ENCODE measurements around the gene SLC8A3. TPM values are rescaled to one million over a fixed set of nuclear protein-coding genes. Genes with fewer than 3 reads are reported as not detected.

Gene SLC8A3
- total RNA-seq, 2 donors from 2014 or later = 0.40 TPM

DNA sequence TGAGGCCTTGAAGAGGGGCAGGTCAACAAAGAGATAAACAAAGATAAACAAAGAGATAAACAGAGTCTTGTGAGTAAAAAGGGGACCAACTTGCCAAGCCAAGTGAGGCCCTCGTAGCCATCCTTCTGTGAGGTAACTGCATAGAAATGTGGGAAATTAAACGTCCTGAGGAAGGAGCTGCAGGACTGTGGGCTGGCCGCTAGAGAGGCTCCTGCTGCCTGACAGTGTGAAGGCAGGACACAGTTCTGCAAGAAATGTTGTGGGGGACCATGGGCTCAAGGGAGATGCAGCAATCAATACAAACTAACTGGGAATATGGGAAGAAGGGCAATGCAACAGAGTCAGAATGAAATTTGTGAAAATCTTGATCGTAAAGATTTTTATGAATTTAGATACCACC, 91.9 kb downstream of the SLC8A3 start:
- Histone ChIP-seq H3K9ac (ENCODE audit: low read depth in 2 of 2, low read length in 2 of 2) (no peak overlapping the region), H3K4me3 (no peak overlapping the region), H3K9me3 (no peaks in the 10 kb centered on the region), H3K27ac (no peak overlapping the region), H3K36me3 (no peaks in the 10 kb centered on the region), H3K4me1 (no peaks in the 10 kb centered on the region), H3K27me3 (no peaks in the 10 kb centered on the region)
- intact Hi-C loops (cut with DNase I) = no loop called here
- TF ChIP-seq, protein P1, sequence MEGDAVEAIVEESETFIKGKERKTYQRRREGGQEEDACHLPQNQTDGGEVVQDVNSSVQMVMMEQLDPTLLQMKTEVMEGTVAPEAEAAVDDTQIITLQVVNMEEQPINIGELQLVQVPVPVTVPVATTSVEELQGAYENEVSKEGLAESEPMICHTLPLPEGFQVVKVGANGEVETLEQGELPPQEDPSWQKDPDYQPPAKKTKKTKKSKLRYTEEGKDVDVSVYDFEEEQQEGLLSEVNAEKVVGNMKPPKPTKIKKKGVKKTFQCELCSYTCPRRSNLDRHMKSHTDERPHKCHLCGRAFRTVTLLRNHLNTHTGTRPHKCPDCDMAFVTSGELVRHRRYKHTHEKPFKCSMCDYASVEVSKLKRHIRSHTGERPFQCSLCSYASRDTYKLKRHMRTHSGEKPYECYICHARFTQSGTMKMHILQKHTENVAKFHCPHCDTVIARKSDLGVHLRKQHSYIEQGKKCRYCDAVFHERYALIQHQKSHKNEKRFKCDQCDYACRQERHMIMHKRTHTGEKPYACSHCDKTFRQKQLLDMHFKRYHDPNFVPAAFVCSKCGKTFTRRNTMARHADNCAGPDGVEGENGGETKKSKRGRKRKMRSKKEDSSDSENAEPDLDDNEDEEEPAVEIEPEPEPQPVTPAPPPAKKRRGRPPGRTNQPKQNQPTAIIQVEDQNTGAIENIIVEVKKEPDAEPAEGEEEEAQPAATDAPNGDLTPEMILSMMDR (IDR thresholded peaks at IDR 0.05) = no peak
- DNase-seq = no peak

DNA sequence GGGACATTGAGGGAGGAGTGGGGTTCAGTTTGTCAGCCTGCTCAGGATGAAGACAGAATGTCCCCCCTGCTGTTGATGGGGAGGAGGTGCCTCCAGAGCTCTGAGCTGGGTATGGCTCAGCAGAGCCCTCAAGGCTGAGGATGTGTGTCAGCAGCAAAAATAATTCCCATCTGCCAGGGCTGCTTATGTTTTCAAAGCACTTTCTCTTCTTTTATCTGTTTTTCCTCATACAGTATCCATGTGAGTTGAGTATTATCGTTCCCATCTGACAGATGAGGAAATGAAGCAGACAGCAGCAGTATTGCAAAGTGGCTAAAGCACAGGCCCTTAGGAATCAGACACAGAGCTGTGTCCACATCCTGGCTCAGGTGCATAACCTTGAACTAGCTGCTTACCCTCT, 94.1 kb downstream of the SLC8A3 start:
- H3K9me3 ChIP-seq = no peaks in the 10 kb centered on the region
- TF ChIP-seq, protein P1 (IDR thresholded peaks at IDR 0.05) = no peak
- no peaks in the 10 kb centered on the region for H3K36me3 ChIP-seq
- H3K27me3 ChIP-seq = no peaks in the 10 kb centered on the region
- H3K27ac ChIP-seq = no peak overlapping the region
- H3K9ac ChIP-seq (ENCODE audit: low read depth in 2 of 2, low read length in 2 of 2) = no peak overlapping the region
- intact Hi-C loops (cut with DNase I) = no loop called here
- no peak for DNase-seq
- no peaks in the 10 kb centered on the region for H3K4me1 ChIP-seq
- H3K4me3 ChIP-seq = no peak overlapping the region

DNA sequence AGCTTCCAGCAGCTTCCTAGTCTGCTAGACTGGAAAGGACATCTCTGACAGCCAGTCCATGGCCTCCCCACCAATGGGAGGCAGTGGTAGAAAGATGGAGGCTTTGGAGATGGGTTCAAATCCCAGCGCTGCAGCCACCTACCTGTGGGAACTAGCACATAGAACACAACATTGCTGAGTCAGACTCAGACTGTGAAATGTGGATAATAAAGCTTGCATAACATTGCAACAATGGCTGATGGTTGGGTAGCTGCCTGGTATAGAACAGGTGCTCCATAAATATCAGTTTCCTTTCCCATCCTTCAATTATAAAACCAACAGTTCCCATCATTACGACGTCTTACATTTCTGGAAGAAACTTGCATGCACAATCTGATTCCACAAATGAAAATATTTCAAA, 94.6 kb downstream of the SLC8A3 start:
- Histone ChIP-seq H3K27ac (no peak overlapping the region), H3K9ac (ENCODE audit: low read depth in 2 of 2, low read length in 2 of 2) (no peak overlapping the region), H3K4me1 (no peaks in the 10 kb centered on the region), H3K36me3 (no peaks in the 10 kb centered on the region), H3K27me3 (no peaks in the 10 kb centered on the region), H3K9me3 (no peaks in the 10 kb centered on the region), H3K4me3 (no peak overlapping the region)
- TF ChIP-seq, protein P1 (IDR thresholded peaks at IDR 0.05) = no peak
- intact Hi-C loops (cut with DNase I) = no loop called here
- DNase-seq = no peak

DNA sequence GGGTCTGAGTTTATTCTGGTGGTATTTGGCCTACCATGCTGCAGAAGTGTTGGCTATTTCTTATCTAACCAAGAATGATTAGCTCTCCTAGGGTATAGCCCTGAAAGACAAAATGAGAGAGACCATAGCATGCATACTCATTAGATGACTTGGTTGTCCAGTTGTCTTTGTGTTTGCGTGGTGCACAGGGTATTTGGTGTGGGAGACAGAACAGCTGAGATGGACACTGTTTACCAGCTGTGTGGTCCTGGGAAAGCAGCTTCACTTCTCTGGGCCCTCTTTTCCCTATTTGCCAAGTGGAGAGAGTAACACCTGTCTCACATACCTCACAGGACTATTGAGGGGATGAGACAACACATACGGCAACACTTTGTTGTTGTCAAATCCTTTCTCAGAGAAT, 95.6 kb downstream of the SLC8A3 start:
- Histone ChIP-seq H3K4me1 (no peaks in the 10 kb centered on the region), H3K27ac (no peak overlapping the region), H3K9ac (ENCODE audit: low read depth in 2 of 2, low read length in 2 of 2) (no peak overlapping the region), H3K36me3 (no peaks in the 10 kb centered on the region), H3K9me3 (no peaks in the 10 kb centered on the region), H3K27me3 (no peaks in the 10 kb centered on the region), H3K4me3 (no peak overlapping the region)
- TF ChIP-seq, protein P1 (IDR thresholded peaks at IDR 0.05) = no peak
- intact Hi-C loops (cut with DNase I) = no loop called here
- no peak for DNase-seq

DNA sequence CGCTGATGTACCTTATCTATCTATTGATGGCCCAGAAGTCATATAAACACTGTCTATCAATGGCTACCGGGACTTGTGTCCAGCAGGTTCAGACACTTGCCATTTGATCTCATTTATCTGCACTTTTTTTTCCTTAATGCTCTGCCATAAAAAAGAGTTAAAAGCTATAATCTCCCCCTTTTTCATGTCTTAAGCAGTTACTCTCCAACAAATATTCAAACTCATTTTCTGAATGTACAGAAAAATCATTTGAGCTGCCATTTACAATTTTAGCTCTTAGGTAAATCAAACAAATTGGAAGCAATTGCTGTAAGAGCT, 101.4 kb downstream of the SLC8A3 start:
- DNase-seq = no peak
- intact Hi-C loops (cut with DNase I) = loop anchor here (5.0 kb wide), 1 partner anchor 230 kb away; no protein-coding TSS in a partner anchor
- no peak overlapping the region for H3K4me3 ChIP-seq
- H3K36me3 ChIP-seq = no peaks in the 10 kb centered on the region
- H3K9me3 ChIP-seq = no peaks in the 10 kb centered on the region
- no peak overlapping the region for H3K9ac ChIP-seq (ENCODE audit: low read depth in 2 of 2, low read length in 2 of 2)
- H3K27ac ChIP-seq = no peak overlapping the region
- TF ChIP-seq, protein P1 (IDR thresholded peaks at IDR 0.05) = no peak
- H3K27me3 ChIP-seq = no peaks in the 10 kb centered on the region
- no peaks in the 10 kb centered on the region for H3K4me1 ChIP-seq
